ENCODE results near the gene SLC2A5. TPM values are rescaled to one million over a fixed set of nuclear protein-coding genes. Genes with fewer than 3 reads are reported as not detected.

Gene SLC2A5
- total RNA-seq, 1 donor from 2014 or later: not detected

- no peak for DNase-seq (ENCODE audit: extremely low spot score, unreplicated experiment)
- Mint-ChIP-seq H3K4me1 (ENCODE audit: unreplicated experiment) (peaks cover 3% of the 10 kb centered on the region), H3K9me3 (ENCODE audit: unreplicated experiment) (no peaks in the 10 kb centered on the region), H3K36me3 (ENCODE audit: unreplicated experiment) (no peaks in the 10 kb centered on the region), H3K4me3 (ENCODE audit: unreplicated experiment) (no peak overlapping the region), H3K27me3 (ENCODE audit: unreplicated experiment) (no peaks in the 10 kb centered on the region), H3K27ac (ENCODE audit: unreplicated experiment) (no peak overlapping the region)
- TF ChIP-seq, protein P1, sequence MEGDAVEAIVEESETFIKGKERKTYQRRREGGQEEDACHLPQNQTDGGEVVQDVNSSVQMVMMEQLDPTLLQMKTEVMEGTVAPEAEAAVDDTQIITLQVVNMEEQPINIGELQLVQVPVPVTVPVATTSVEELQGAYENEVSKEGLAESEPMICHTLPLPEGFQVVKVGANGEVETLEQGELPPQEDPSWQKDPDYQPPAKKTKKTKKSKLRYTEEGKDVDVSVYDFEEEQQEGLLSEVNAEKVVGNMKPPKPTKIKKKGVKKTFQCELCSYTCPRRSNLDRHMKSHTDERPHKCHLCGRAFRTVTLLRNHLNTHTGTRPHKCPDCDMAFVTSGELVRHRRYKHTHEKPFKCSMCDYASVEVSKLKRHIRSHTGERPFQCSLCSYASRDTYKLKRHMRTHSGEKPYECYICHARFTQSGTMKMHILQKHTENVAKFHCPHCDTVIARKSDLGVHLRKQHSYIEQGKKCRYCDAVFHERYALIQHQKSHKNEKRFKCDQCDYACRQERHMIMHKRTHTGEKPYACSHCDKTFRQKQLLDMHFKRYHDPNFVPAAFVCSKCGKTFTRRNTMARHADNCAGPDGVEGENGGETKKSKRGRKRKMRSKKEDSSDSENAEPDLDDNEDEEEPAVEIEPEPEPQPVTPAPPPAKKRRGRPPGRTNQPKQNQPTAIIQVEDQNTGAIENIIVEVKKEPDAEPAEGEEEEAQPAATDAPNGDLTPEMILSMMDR (IDR thresholded peaks at IDR 0.05): peak; percentile 22
These were observed 76.3 kb downstream of the SLC2A5 start for GRCh38 chr1:8992936-8993687.

DNA sequence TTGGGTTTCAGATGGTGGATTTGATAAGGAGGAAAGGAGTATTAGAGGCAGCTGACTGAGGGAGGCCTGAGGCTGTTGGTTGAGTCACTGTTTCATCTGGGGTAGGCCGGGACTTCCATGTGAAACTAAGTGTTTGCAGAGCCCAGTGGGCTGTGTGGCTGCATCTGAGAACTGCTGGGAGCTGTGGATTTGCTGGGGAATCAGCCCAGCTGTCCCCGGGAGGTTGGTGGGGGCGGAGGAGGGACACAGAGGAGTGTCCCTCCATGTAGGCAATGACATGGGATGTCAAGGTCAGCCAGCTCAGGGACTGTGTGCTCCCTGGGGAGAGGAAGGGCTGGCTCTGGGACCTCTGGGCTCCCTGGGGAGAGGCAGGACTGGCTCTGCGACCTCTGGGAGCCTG lies 79.6 kb downstream of the SLC2A5 start:
- TF ChIP-seq, protein P1 (IDR thresholded peaks at IDR 0.05): no peak

DNA sequence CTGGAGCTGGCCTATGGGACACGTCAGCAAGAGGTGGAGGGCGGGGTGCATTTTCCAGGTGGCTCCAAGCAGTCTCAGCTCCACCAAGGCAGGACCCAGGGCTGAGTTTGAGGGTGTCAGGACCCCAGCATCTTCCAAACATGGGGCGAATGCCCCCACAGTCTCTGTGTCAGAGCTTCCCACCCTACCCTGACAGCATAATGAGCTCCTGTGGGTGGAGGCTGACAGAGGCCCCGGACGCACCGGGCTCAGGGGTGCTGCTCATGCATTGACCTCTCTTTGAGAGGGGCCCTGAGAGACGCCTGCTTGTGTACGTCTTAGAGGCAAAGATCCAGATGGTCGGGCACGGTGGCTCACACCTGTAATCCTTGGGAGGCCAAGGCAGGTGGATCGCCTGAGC lies 80.4 kb downstream of the SLC2A5 start:
- H3K27me3 Mint-ChIP-seq (ENCODE audit: unreplicated experiment): no peaks in the 10 kb centered on the region
- no peak overlapping the region for H3K4me3 Mint-ChIP-seq (ENCODE audit: unreplicated experiment)
- no peaks in the 10 kb centered on the region for H3K36me3 Mint-ChIP-seq (ENCODE audit: unreplicated experiment)
- no peaks in the 10 kb centered on the region for H3K9me3 Mint-ChIP-seq (ENCODE audit: unreplicated experiment)
- H3K4me1 Mint-ChIP-seq (ENCODE audit: unreplicated experiment): peaks cover 13% of the 10 kb centered on the region
- no peak for DNase-seq (ENCODE audit: extremely low spot score, unreplicated experiment)
- H3K27ac Mint-ChIP-seq (ENCODE audit: unreplicated experiment): no peak overlapping the region
- TF ChIP-seq, protein P1 (IDR thresholded peaks at IDR 0.05): no peak

More for the DNA sequence above, 79.6 kb downstream of the SLC2A5 start:
- Mint-ChIP-seq H3K27me3 (ENCODE audit: unreplicated experiment) (no peaks in the 10 kb centered on the region), H3K27ac (ENCODE audit: unreplicated experiment) (no peak overlapping the region), H3K9me3 (ENCODE audit: unreplicated experiment) (no peaks in the 10 kb centered on the region), H3K36me3 (ENCODE audit: unreplicated experiment) (no peaks in the 10 kb centered on the region), H3K4me3 (ENCODE audit: unreplicated experiment) (no peak overlapping the region), H3K4me1 (ENCODE audit: unreplicated experiment) (peaks cover 13% of the 10 kb centered on the region)
- no peak for DNase-seq (ENCODE audit: extremely low spot score, unreplicated experiment)

- Mint-ChIP-seq H3K36me3 (ENCODE audit: unreplicated experiment) (no peaks in the 10 kb centered on the region), H3K4me3 (ENCODE audit: unreplicated experiment) (no peak overlapping the region), H3K27ac (ENCODE audit: unreplicated experiment) (no peak overlapping the region), H3K9me3 (ENCODE audit: unreplicated experiment) (no peaks in the 10 kb centered on the region), H3K27me3 (ENCODE audit: unreplicated experiment) (no peaks in the 10 kb centered on the region), H3K4me1 (ENCODE audit: unreplicated experiment) (peaks cover 13% of the 10 kb centered on the region)
- no peak for DNase-seq (ENCODE audit: extremely low spot score, unreplicated experiment)
- TF ChIP-seq, protein P1 (IDR thresholded peaks at IDR 0.05): no peak
These were observed 80.8 kb downstream of the SLC2A5 start for GRCh38 chr1:8988618-8988967.

DNA sequence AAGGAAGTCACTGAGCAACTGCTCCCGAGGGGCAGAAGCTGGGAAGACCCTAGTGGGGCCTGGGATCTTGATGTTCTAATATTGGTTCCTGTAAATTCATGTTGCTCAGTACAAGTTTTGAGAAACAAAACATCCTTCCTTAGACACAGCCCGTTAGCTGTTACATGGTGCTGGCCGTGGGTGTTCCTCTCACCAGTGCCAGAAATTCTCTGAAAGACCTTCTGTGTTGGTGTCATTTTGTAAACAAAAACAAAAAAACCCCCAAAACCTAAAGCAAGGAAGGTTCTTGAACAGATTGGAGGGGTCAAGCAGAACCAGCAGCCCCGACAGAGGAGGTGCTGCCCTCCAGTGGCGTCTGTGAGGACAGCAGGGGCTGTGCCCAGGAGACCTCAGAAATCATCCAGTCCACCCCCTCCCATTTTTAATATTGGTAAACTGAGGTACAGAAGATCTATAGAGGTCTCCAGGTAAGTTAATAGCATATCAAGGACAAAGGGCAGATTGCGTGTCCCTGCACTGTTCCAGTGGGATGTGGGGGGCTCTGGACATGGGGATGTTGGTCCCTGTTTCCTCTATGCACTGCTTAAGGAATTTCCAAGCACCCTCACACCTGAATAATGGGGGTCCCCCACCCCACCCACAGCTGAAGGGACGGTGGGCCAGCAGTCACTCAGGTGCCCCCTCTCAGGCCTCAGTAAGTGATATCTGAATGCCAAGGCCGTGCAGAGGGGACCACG lies 81.4 kb downstream of the SLC2A5 start:
- no peak overlapping the region for H3K27ac Mint-ChIP-seq (ENCODE audit: unreplicated experiment)

More for the DNA sequence above, 81.4 kb downstream of the SLC2A5 start:
- no peaks in the 10 kb centered on the region for H3K9me3 Mint-ChIP-seq (ENCODE audit: unreplicated experiment)
- H3K36me3 Mint-ChIP-seq (ENCODE audit: unreplicated experiment): no peaks in the 10 kb centered on the region
- peaks cover 13% of the 10 kb centered on the region for H3K4me1 Mint-ChIP-seq (ENCODE audit: unreplicated experiment)
- H3K27me3 Mint-ChIP-seq (ENCODE audit: unreplicated experiment): no peaks in the 10 kb centered on the region
- no peak overlapping the region for H3K4me3 Mint-ChIP-seq (ENCODE audit: unreplicated experiment)
- TF ChIP-seq, protein P1 (IDR thresholded peaks at IDR 0.05): peak; percentile 97
- DNase-seq (ENCODE audit: extremely low spot score, unreplicated experiment): no peak
